ENCODE measurements around the gene NDC1.
"Not testable (repeated sequence)": the region's sequence is repeated elsewhere in the genome, so short reads cannot be mapped to it uniquely, and the experiment has no call there.

Gene NDC1

DNA sequence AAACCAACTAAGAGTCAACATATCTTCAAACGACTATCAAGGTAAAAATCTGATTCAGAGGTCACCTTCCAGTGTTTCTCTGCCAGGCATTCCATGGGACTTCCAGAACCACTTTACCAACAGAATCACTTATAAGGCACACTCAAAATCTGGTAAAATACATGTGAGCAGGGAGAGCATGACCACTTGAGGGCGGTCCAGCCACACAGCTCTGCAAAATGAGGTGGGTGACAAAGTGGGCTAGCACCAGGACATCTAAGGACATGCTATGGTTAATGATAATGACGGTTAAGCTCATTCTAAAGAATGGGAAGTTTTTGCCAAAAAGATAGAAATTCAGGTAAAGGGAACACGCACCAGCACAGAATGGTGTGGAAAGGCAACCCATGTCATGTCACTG, 74.6 kb downstream of the NDC1 start:
- DNase-seq = no peak

DNA sequence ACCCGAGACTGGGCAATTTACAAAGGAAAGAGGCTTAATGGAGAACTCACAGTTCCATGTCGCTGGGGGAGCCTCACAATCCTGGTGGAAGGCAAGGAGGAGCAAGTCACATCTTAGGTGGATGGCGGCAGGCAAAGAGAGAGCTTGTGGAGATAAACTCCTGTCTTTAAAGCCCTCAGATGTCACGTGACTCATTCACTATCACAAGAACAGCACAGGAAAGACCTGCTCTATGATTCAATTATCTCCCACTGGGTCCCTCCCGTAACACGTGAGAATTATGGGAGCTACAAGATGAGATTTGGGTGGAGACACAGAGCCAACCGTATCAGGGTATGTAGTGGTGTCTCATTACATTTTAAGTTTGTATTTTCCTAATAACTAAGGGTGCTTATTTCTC, 77.6 kb downstream of the NDC1 start:
- DNase-seq = not testable (repeated sequence)

DNA sequence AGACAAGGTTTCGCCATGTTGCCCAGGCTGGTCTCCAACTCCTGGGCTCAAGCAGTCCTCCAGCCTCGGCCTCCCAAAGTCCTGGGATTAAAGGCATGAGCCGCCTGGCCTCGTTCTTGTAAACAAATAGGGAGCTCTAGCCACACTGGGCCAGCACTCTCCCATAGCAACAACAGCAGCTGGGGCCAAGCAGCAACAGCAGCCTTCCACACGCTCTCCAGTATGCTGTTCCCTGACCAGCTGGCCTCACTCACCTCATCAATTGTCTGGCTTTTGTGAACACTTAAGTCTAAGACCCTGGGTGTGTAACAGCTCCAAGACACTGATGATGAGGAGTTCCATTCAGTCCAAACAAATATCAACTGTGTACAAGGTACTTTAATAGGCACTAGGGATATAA, 82.2 kb downstream of the NDC1 start:
- DNase-seq = no peak

DNA sequence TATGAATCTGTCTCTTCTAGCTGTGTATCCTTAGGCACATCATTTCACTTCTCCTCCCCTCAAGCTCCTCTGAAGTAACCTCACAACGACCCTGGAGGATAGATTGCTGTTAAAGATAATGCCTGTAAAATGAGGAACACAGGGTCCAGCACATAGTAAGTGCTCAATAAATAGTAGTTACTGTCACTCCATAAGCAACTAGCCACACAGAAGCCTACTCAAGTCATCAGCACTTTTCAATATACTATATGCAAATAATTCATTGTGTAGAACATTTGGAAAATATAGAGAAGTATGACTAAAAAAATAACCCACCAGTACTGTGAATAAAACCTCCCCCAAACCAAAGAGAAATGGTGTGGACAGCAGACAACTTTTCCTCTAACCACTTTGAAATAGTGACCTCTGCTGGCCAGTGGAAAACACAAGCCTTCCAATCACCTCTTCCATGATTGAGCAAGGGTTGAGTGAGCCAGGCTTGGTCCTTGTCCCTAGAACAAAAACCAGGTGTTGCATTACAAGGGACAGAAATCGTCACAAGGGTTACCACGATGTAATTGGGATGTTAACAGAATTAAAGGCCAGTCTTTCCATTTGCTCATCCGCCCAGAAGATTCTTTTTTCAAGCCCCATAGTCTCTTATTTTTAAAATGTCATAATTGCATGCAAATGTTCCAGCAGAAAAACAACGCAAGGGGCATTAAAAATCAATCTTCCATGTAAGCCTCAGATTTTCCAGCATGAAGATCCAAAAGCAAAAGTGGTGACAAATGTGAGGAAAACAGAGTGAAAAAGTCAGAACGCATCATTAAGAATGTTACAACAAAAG, 83.4 kb downstream of the NDC1 start:
- peak; percentile 65 for DNase-seq

DNA sequence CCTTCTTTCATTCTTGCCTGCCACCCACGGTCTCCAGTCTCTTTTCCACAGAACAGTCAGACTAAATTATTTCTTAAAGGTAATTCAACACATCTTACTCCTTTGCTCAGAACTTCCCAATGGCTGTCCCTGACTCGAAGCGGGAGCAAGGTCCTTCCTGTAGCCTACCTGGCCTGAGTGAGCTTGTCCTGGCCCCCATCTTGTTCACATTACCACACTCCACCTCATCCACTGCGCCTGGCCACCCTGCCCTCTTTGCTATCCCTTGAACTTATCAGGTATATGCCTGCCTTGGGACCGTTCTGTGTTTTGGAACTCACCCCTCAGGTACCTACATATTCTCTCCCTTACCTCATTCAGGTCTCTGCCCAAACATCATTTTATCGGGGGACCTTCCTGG, 85.8 kb downstream of the NDC1 start:
- DNase-seq = no peak

DNA sequence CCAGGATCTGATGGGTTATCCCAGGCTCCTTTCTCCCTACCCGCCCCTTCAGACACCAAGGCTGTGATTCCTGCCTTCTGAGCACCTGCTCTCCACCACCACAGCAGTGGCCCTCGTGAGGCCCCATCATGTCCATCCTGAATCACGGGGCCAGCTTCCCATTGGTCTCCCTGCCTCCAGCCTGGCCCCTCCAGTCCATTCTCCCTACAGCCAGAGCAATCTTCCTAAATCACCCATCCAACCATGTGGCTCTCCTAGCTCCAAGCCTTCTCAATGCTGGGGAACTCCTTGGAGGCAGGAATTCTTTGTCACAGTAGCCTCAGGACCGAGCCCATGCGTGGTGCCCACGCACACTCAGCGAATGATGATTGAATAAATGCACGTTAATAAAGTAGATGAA, 90.3 kb downstream of the NDC1 start:
- DNase-seq = no peak

DNA sequence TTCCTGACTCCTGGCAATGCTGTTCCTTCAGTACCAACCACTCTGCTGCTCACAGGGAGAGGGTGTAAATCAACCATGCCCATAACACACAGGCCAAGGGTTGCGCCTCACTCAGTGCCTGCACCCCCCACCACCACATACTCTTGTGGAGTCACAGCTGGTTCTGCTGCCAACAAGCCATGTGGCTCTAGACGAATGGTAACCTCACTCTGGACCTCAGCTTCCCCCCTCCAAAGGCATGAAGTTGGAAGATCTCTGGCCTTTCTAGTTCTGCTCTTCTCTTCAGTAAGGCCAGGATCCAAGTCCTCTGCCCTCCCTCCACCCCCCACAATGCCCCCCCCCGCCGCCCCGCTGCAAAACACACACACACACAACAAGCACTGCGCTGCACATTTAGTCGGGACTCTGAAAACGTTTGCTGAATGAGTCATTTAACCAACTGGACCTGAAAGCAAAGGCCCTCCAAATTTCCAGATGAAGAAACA, 97.4 kb downstream of the NDC1 start:
- no peak for DNase-seq

DNA sequence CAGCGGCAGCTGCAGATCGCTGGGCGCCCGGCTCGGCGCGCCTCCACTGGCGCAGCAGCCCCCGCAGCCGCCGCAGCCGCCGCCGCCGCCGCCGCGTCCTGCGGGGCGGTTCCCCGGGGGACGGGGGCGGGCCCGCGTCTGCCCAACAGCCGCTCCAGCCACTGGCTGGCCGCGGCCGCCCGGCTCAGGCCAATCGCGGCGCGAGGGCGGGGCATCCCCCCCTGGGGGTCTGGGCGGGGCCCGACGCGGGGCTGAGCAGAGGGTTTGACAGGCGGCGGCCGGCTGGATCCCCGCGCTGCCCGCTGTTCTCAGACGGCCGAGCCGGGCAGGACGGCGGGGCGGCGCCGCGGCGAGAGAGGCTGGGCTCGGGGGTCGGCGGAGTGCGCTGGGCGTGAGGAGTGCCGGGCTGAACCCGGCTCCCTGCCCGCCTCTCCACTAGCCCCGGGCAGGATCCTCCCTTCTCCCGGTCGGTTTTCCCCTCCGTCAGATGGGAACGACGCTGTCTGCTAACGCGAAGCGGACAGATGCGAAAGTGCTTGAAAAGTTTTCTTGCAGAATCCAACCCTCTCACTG, 98.9 kb downstream of the NDC1 start, which contains the start of gene GLIS1:
Gene GLIS1, minus strand, starts transcription at position 56 of the 573 bp plus-strand sequence. CDS start 1,100 bp downstream, outside the sequence.
- DNase-seq = peak; percentile 93

DNA sequence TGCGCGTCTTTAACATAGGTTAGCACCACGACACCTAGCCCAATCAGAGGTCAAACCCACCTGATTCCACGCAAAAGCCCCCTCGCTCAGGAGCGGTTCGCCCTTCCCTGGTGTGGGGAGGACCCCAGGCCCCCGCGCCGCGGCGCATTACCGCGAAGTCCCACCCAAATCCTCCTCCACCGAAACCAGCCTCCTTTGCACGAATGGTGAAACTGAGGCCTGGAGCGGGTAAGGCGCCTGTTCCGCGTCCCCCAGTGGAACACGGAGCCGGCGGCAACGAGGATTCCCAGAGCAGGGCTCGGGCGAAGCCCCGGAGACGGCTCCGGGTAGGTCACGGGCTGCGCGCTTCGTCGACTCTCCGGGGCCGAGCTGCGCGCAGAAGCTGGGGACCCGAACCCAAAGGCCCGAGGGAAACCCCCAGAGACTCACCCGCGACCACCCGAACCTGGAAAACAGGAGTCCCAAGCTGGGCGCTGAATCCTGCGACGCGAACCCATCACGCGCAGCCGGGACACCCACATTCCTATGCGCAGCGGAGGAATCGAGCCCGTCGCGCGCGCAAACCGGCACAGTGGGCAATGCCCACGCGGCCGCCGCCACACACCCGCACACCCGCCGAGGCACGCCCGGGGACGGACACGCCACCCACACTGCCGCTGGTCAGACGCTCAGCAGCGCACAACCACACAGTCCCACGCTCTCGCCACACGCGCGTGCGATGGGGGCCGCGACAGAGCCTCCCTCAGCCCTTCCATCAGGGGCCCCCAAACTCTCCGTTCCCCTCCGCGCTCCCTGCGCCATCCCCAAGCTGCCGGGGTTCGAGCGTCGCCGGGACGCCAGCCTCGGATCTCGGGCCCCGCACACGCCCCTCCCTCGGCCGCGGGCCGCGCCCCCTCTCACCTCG, 99.6 kb downstream of the NDC1 start:
- DNase-seq = peak; percentile 8

DNA sequence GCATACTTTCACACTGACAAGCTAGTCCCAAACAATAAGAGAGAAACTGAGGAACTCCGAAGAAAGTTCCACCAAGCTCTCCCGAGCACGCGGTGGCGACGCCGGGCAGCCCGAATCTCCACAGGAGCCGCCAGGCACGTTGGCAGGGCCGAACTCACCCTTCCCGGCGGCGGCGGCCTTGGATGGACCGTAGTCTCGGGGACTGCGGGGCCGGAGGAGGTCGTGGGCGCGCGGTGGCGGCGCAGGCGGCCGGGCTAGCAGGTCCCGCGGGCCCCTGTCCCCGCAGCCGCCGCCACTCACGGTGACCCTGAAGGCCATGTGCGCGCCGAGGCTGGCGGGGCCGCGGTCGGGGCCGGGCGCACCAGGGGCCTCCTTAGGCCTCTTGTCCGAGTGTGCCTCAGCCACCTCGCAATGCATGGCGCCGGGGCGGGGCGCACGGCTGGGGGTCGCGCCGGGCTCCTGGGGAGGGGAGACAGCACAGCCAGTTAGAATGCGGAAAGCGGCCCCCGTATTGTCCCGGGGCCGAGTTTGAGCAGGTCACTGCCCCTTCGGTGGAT, 100.4 kb downstream of the NDC1 start:
- no peak for DNase-seq

DNA sequence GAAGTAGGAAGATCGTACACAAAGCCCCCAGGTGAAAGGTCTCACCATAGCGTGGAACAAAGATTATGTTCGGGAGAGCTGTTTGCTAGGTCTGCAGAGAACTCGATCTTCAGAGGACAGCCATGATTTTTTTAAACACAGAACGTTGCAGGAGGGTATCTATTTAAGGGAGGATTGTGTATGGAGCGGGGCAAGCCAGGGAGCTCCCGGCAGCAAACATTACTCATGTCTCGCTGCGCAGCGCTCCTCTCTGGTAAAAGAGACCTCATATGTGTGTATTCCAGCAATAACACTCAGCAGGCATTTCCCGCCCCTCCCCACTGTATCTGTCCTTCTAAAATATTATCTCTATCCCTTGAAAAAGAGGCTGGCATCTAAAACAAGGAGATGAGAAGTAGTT, 101.8 kb downstream of the NDC1 start:
- DNase-seq = no peak

DNA sequence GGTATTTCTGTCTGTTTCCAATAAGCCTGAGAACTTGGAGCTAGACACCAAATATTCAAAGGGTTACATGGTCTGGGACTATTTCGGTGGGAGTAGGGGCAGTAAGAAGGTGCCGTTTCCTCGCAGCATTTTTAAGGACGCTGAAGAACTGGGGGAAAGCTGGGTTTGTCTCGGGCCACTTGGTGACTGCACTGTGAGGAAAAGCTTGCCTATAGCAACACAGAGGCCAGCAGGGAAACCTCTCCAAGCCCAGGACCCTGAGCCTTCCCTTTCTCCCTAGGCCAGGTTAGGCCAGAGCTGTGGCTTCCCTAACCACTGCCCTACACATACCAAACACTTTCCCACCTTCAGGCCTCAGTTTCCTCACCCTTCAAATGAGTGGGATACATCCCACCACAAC, 102.4 kb downstream of the NDC1 start:
- no peak for DNase-seq

DNA sequence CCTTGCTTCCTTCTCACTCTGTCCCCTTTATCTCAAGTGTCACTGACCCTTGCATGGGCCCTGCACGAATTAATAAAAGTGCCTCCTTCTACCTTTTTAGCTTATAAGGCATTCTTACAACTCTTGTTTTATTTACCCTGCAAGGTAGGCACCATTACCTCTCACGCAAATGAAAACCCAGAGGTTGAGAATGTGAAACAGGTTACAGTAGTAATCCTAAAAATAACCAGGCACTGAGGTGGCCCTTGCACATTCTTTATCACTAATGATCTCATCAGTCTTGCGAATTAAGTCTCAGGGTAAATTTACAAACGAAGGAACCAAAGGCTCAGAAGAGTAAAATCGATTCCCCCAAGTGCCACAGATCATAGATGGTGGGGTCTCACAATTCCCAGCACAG, 102.8 kb downstream of the NDC1 start:
- peak; percentile 43 for DNase-seq

DNA sequence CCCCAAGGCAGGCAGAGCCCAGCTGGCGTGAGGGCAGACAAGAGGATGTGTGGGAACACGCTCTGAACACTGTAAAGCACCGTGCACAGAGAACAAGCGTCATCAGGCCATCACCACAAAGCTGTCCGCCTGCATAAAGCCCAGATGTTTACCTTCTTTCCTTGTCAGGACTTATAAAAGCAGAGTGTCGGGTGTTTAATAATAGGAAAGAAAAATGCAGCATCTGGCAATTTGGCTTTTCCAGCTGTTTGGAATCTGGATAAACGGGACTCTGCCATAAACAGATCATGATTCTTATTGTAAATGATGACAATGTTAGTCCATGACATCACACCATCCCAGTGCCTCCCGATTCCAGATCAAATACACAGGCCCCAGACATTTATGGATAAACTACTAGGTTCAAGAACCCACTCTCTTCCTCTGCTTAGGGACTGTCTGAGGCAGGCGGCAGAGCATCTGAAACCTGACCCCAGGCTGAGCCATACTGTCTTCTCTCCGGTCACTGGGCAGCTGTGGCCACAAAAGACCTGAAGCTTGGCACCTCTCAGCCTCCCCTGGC, 103.4 kb downstream of the NDC1 start:
- DNase-seq = peak; percentile 21

DNA sequence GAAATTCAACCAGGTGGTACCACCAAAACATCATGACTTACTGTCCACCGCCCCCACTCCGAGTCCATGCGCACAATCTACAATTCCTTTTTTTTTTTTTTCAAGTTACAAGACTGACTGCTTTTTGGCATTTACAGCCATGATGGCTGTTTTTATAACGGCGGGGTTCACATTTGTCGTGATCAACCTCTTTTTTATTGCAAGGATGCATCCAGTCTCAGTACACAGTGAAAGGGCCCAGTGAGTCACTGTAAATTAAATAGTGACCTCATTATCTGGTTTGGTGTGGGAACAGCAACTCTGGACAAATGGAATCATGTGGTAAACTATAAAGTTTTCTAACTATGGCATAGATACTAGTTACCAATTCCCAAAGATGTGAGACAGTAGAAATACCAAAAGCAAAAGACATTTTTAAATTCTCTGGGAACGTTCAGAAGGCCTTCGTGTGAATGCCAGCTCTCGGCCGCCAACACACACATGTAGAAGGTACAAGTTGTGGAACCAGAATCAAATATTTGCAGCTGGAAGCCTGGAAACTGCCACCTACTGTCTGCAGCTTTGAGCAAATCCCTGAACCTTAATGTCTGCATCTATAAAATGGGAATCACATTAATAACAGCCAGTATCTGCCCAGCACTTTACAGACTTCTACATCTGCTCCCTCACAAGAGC, 104.0 kb downstream of the NDC1 start:
- no peak for DNase-seq

DNA sequence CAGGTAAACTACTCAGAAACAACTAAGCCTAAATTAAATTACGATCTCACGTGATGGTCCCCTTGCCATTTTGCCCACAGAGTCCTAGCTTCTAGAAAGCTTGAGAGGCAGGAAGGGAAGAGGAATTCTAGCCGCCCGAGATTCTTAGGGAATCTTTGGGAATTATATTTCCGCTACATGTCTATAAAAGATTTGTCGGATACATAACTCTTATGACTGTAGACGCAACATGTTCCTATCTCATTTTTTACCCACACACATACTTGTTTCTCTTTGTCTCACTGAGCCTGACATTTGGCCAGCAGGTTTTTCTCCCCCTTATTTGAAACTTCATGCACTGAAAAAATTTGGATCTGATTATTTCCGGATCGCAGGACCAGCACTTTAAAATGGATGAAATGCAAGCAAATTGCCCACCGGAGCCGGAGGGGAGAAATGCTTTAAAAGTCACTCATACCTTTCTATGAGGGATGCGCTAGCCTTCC, 104.6 kb downstream of the NDC1 start:
- no peak for DNase-seq

DNA sequence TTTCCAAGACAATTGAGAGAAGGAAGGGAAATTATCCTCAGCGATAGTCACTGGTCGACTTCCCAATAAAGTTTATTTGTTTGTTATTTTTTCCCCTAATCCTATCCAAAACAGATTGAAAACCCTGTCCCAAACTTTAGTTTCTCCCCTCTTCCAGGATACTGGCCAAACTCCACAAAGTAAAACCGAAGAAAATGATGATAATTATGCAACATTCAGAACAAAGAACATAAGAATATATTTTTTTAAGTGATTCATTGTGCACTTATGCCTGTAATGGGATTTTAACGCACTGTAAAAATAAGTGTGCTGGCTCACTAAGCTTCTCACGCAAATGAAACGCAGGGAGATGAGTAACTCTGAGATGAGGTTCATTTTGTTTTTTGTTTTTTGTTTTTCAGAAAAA, 105.2 kb downstream of the NDC1 start:
- no peak for DNase-seq

DNA sequence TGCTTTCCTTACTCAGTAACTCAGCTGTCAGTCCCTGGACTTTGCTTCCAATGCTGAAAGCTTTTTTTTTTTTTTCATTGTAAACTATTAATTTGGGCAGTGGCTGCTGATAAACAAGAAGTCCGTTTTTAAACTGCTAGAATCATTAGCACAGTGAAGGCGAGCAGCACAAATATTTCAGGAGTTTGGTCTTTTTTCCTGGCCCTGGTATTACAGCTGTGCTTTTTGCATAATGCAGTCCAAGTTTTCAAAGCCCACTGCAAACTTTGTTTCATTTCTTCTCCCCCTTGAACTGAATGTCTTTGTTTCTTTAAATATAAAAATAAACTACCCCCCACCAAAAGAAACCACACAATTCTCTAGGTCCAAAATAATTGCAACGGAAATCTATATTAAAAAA, 105.7 kb downstream of the NDC1 start:
- DNase-seq = no peak

DNA sequence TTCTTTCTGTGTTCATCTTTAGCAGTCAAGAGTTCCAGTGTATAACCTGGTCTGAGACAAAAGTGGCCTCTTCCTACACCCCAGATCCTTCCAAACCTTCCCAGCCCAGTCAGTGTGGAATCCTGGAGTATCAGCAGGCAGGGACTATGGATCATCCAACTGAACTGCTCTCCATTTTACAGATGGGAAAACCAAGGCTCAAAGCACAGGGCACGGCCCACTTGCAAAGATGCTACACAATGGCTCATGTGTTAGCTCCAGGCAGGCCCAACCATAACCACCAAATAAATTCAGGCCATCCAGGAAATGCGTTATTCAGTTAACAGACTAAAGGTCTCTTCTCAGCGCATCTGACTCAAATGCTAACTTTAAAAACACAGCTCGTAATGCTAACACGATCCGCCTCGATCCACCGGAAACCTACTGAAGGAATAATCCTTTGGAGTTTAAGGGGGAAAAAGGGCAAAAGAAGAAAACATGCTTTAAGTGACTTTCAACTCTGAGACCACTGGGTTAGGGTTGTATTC, 106.3 kb downstream of the NDC1 start:
- no peak for DNase-seq

DNA sequence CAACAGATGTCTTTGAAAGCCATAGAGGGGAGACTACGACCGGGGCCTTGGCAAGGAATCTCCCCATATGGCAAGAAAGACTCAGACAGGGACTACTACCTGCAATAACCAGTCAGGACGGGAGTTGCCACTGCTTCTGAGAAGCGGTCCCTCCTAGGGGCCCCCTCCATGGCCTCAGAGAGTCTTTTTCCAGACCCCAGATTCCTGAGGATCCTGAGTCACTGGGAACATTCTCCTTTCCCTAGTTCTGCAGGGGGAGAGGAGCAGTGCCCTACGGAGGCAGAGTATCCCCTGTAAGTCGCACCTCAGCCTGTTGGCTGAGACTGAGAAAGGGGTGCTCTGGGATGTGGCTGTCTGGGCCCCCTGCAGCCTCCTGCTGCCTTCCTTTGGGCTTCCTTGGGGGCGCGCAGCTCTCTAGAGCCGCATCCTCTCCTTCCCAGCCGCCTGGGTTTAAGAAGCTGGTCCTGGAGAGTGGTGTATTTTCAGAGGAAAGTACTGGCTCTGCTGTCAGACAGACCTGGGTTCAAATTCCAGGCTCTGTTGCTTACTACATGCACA, 107.0 kb downstream of the NDC1 start:
- DNase-seq = no peak

DNA sequence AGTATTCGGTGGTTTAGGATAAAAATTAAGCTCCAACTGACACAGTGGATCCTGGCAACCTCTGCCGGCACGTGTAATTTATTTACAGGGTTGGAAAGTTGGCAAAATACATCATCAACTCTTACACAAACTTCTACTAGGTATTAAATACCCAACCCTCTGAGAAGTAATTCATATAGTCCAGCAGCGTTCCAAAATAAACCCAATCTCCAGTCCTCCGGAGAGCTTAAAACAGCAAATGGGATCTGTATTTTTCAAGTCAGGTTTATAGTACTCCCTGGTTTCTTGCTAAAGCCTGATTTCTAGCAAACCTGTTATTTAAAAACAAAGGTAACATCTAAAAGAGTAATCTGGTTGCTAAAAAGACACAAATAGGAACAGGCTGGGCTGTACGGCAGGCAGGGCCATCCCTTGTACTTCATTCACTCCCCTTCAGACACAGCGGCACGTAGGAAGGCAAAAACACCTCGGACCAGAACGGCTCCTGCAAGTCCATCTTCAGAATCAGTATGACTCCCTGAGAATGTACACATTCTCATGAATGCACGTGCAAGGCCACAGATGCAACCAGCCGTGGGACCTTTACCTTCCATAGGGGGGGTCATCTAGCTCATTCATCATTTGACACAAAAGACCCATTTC, 107.8 kb downstream of the NDC1 start:
- no peak for DNase-seq
